Measurements from ENCODE around the gene WIPF3.

WIPF3 gene

DNA sequence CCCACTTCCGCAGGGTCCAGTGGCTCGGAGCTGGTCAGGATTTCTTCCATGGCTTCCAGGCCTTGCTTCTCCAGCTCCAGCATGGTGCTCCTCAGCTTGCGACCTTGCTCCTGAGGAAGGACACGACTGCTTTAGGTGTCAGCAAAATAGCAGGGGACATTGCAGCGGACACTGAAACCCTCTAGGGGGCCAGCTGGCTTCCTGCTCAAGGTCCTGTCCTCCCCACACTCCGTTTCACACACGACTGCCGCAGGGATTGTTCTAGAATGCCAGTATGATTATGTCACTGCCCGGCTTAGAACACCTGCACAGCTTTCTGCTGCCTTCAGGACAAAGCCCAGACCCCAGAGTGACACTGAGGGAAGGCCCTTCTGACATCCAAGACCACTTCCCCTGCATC lies 117.7 kb downstream of the WIPF3 start:
- DNase-seq (ENCODE audit: low read depth), result no peak
- H3K4me3 ChIP-seq (ENCODE audit: low read depth, low read length), result no peak overlapping the region
- TF ChIP-seq CTCF (IDR thresholded peaks at IDR 0.05; ENCODE audit: insufficient read depth, low read depth, low read length, missing control alignments), result no peak

- no peak for TF ChIP-seq CTCF (IDR thresholded peaks at IDR 0.05; ENCODE audit: insufficient read depth, low read depth, low read length, missing control alignments)
- no peak for DNase-seq (ENCODE audit: low read depth)
- H3K4me3 ChIP-seq (ENCODE audit: low read depth, low read length), result no peak overlapping the region
Observed at GRCh38 chr7:29924684-29925083, 118.4 kb downstream of the WIPF3 start.

DNA sequence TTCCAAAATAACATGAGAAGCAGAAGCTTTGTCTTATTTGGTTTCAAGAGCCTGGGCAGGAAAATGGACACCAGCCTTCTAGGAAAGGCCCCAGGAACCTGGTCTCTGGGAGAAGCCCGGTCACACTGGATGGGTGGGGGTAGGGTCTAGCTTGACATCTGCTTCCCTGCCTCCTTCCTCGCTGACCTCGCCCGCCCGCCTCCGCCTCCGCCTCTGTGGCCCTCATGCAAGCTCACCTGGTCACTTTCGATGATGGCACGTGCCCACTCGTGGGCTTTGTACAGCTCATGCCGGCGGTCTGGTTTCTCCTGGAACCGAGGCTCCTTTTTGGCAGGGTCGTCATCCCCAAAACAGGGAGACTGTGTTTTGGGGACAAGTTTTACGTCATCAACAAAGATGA lies 119.9 kb downstream of the WIPF3 start:
- TF ChIP-seq CTCF (IDR thresholded peaks at IDR 0.05; ENCODE audit: insufficient read depth, low read depth, low read length, missing control alignments), result no peak
- H3K4me3 ChIP-seq (ENCODE audit: low read depth, low read length), result no peak overlapping the region
- DNase-seq (ENCODE audit: low read depth), result no peak

GRCh38 chr7:29926741-29927140 lies 120.4 kb downstream of the WIPF3 start:
- no peak overlapping the region for H3K4me3 ChIP-seq (ENCODE audit: low read depth, low read length)
- no peak for TF ChIP-seq CTCF (IDR thresholded peaks at IDR 0.05; ENCODE audit: insufficient read depth, low read depth, low read length, missing control alignments)
- no peak for DNase-seq (ENCODE audit: low read depth)

DNA sequence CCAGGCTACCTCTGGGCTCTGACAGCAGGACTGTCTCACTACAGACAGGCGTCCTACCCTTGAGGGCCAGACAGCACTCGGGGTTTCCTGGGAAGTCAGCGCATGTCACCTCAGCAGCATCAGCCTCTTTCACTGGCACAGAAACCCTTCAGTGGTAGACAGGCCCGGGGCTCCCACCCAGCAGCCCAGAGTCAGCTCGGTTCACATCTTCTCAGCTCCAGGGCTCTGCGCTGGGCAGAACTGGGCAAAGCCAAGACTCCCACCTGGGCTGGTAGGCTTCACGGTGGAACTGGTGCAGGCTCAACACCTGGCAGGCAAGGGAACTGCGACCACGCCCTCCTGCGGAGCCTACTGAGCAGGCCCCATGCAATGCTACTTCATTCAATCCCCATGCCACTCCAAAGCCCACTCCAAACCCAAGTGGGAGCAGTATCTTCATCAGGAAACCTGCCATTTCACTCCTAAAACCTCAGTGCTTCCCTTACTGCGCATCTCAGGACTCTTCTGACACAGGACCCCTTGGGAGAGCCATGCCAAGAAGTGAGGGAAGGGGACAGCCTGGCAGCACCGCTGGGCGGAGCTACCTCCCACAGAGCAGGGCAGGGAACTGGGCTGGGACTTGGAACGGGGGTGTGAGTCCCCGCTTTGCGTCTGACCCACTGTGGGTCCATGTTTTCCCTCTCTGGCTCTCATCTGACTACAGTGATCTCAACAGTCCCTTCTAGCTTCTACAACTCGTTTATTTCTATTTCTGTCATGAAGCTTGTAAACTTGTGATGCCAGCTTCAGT lies 122.9 kb downstream of the WIPF3 start:
- no peak overlapping the region for H3K4me3 ChIP-seq (ENCODE audit: low read depth, low read length)
- DNase-seq (ENCODE audit: low read depth), result no peak
- no peak for TF ChIP-seq CTCF (IDR thresholded peaks at IDR 0.05; ENCODE audit: insufficient read depth, low read depth, low read length, missing control alignments)

DNA sequence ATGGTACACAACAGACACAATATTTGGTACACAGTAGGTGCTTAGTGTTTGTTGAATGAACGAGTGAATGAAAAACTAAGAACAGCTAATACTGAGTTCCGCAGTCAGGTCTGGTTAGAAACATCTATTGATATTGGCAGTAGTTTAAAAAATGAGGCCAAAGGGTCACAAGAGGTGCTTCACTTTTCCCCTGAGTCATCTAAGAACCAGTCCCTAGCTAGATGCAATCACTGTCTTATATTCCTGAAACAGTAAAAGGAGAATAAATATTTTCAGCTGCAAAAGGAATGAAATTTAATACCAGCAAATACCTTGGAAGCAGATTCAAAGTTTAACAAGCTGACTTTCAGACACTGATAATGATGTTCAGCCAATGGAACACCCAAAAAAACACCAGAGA lies 128.8 kb downstream of the WIPF3 start:
- no peak for DNase-seq (ENCODE audit: low read depth)
- H3K4me3 ChIP-seq (ENCODE audit: low read depth, low read length), result no peak overlapping the region
- no peak for TF ChIP-seq CTCF (IDR thresholded peaks at IDR 0.05; ENCODE audit: insufficient read depth, low read depth, low read length, missing control alignments)

GRCh38 chr7:29937132-29937531 lies 130.8 kb downstream of the WIPF3 start:
- no peak overlapping the region for H3K4me3 ChIP-seq (ENCODE audit: low read depth, low read length)
- DNase-seq (ENCODE audit: low read depth), result no peak
- TF ChIP-seq CTCF (IDR thresholded peaks at IDR 0.05; ENCODE audit: insufficient read depth, low read depth, low read length, missing control alignments), result no peak
